Measurements from ENCODE around the gene DUSP12. TPM values are rescaled to one million over a fixed set of nuclear protein-coding genes. Genes with fewer than 3 reads are reported as not detected.
A peak's percentile ranks its signal among the peaks of the same experiment; 100 is the strongest.

DUSP12 gene
- total and polyA plus RNA-seq, 9 of the 15 experiments (the other 6 are each of a cell fraction or from before 2014, with no cell fraction given), result 10.4 to 81.4 (median 43.6) TPM

DNA sequence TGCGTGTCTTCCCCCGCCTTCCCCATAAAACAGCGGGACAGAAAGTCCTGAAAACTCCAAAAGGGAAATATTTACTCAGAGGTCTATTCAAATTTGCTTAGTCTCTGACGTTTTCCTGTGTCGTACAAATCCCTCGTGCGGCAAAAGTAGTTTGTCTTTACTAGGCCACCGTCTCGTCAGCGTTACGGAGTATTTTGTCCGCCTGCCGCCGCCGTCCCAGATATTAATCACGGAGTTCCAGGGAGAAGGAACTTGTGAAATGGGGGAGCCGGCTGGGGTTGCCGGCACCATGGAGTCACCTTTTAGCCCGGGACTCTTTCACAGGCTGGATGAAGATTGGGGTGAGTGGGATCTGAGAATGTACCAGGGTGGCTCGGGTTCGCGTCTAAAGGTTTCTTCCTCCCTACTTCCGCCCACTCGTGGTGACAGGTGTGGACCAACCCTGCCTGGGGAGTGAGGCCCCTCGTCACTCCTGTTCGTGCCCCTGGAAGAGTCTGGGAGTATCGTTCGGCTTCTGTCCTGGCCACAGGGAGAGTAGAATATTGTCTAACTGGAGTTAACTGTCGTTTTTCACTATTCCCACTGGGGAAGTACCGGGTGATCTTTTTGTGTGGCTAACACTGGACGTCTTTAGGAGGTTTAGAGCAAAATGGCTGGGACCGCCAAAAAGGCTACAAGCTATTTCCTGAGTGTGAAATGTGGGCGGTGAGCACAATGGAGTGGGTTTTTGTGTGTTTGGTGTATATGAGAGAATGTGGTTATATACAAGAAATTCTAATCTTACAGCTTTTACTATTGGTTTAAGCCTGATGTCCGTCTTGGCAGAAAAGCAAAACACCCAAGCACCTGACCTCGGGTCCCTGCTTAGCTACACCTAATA is 16.8 kb downstream of the DUSP12 start, which contains the start of gene ATF6 (continued):
- TF ChIP-seq, protein P1, sequence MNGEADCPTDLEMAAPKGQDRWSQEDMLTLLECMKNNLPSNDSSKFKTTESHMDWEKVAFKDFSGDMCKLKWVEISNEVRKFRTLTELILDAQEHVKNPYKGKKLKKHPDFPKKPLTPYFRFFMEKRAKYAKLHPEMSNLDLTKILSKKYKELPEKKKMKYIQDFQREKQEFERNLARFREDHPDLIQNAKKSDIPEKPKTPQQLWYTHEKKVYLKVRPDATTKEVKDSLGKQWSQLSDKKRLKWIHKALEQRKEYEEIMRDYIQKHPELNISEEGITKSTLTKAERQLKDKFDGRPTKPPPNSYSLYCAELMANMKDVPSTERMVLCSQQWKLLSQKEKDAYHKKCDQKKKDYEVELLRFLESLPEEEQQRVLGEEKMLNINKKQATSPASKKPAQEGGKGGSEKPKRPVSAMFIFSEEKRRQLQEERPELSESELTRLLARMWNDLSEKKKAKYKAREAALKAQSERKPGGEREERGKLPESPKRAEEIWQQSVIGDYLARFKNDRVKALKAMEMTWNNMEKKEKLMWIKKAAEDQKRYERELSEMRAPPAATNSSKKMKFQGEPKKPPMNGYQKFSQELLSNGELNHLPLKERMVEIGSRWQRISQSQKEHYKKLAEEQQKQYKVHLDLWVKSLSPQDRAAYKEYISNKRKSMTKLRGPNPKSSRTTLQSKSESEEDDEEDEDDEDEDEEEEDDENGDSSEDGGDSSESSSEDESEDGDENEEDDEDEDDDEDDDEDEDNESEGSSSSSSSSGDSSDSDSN (IDR thresholded peaks at IDR 0.05; ENCODE audit: borderline replicate concordance in 1 of 2, low read depth in 2 of 2, low read length in 2 of 2), result no peak
- TF ChIP-seq TEAD1 (CRISPR knock-in tag; IDR thresholded peaks at IDR 0.05) (peak; percentile 5 to 30; a peak in 1 of 4 replicates), TSC22D4 (tag; IDR thresholded peaks at IDR 0.05) (no peak), BHLHE40 (IDR thresholded peaks at IDR 0.05; ENCODE audit: low read length) (peak; percentile 81), FUS (optimal IDR thresholded peaks at IDR 0.05; ENCODE audit: low read depth, low read length) (no peak), PPARD (CRISPR knock-in tag; IDR thresholded peaks at IDR 0.05) (no peak), STAG1 (CRISPR knock-in tag; IDR thresholded peaks at IDR 0.05; ENCODE audit: borderline replicate concordance) (no peak), PRPF4 (IDR thresholded peaks at IDR 0.05; ENCODE audit: insufficient read depth, low read depth, low read length, poor library complexity, severe bottlenecking) (no peak), JUN (IDR thresholded peaks at IDR 0.05; ENCODE audit: borderline replicate concordance, low read depth, low read length) (peak; percentile 70), JUN (CRISPR knock-in tag; IDR thresholded peaks at IDR 0.05; ENCODE audit: borderline replicate concordance) (no peak), ESRRA (IDR thresholded peaks at IDR 0.05; ENCODE audit: borderline replicate concordance, low read depth) (0 out of 2 replicates have a peak, but pooled peaks have one; percentile 20), TEAD4 (IDR thresholded peaks at IDR 0.05; ENCODE audit: low read length) (peak; percentile 65), TEAD4 (CRISPR knock-in tag; IDR thresholded peaks at IDR 0.05; ENCODE audit: borderline replicate concordance) (no peak), SOX6 (IDR thresholded peaks at IDR 0.05) (peak; percentile 62; the same call in 1 of the 2 replicates), RFX7 (CRISPR knock-in tag; IDR thresholded peaks at IDR 0.05) (no peak), ELF4 (CRISPR knock-in tag; IDR thresholded peaks at IDR 0.05) (no peak), PML (IDR thresholded peaks at IDR 0.05; ENCODE audit: low read length) (peak; percentile 71; the same call in 1 of the 2 replicates), ZC3H4 (CRISPR knock-in tag; IDR thresholded peaks at IDR 0.05; ENCODE audit: borderline replicate concordance) (no peak), LEF1 (IDR thresholded peaks at IDR 0.05) (0 out of 2 replicates have a peak, but pooled peaks have one; percentile 55), FOXK1 (CRISPR knock-in tag; IDR thresholded peaks at IDR 0.05; ENCODE audit: borderline replicate concordance) (0 out of 2 replicates have a peak, but pooled peaks have one; percentile 30), TFAM (CRISPR knock-in tag; conservative IDR thresholded peaks at IDR 0.05) (no peak)
- TF ChIP-seq, protein P2, sequence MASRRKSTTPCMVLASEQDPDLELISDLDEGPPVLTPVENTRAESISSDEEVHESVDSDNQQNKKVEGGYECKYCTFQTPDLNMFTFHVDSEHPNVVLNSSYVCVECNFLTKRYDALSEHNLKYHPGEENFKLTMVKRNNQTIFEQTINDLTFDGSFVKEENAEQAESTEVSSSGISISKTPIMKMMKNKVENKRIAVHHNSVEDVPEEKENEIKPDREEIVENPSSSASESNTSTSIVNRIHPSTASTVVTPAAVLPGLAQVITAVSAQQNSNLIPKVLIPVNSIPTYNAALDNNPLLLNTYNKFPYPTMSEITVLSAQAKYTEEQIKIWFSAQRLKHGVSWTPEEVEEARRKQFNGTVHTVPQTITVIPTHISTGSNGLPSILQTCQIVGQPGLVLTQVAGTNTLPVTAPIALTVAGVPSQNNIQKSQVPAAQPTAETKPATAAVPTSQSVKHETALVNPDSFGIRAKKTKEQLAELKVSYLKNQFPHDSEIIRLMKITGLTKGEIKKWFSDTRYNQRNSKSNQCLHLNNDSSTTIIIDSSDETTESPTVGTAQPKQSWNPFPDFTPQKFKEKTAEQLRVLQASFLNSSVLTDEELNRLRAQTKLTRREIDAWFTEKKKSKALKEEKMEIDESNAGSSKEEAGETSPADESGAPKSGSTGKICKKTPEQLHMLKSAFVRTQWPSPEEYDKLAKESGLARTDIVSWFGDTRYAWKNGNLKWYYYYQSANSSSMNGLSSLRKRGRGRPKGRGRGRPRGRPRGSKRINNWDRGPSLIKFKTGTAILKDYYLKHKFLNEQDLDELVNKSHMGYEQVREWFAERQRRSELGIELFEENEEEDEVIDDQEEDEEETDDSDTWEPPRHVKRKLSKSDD (conservative IDR thresholded peaks at IDR 0.05; ENCODE audit: low read length), result no peak
